ENCODE data around the gene PLXNC1.

Gene PLXNC1

DNA sequence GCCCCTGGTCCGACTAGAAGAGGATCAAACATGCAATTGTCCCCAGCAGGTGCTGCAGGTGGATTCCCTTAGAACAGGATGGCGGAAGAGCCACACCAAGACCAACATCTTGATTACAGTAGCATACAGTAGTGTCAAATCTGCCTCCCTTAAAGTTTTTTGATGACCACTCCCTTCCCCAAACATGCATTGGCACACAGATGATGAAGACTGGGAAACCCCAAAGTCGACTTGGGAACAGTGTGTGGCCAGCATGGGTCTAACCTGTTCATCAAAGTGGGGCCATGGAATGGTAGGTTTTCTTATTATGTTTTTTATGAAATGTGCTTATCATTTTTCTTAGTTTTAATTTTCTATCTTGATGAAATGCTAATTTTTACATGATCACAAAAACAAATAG is 8.8 kb downstream of the PLXNC1 start:
- no peak for DNase-seq (ENCODE audit: low read depth in 1 of 2, low spot score in 1 of 2)

GRCh38 chr12:94157981-94158411 is 9.6 kb downstream of the PLXNC1 start:
- DNase-seq (ENCODE audit: low read depth in 1 of 2, low spot score in 1 of 2) = no peak

DNA sequence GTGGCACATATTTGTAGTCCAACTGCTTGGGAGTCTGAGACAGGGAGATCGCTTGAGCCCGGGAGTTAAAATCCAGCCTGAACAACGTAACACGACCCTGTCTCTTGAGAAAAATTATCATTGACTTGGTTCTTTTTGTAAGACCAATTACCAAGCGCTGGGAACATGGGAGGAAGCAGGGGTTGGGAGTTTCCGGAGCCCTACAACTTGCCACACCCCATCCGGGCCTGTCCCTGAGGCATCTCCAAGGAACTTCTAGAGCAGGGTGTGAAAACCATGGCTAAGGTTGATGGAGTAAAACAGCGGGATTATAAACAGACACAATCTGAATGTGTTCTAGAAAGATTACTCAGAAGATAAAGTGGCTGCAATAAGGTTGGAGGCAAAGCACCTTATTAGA is 10.3 kb downstream of the PLXNC1 start:
- no peak for DNase-seq (ENCODE audit: low read depth in 1 of 2, low spot score in 1 of 2)

DNA sequence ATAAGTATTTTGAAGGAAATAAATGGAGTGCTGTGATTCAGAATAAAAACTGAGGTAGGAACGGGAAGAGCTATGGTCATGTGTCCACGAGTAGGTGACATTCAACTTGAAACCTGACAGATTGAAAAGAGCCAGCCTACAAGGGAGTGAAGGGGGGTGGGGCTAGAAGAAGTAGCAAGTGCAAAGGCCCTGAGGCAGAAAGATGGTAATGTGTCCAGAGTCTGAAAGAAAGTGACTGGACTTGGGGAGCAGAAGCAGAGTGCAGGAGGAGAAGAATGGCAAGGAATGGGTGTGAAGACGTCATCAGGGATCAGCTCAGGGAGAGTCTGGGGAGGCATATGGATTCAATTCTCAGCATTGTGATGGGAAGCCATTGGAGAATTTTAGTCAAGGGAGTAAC is 13.7 kb downstream of the PLXNC1 start:
- no peak for DNase-seq (ENCODE audit: low read depth in 1 of 2, low spot score in 1 of 2)

- DNase-seq (ENCODE audit: low read depth in 1 of 2, low spot score in 1 of 2) = no peak
Measured at GRCh38 chr12:94163850-94164249, 15.5 kb downstream of the PLXNC1 start.

- DNase-seq (ENCODE audit: low read depth in 1 of 2, low spot score in 1 of 2) = no peak
Measured at GRCh38 chr12:94165138-94165537, 16.8 kb downstream of the PLXNC1 start.

- no peak for DNase-seq (ENCODE audit: low read depth in 1 of 2, low spot score in 1 of 2)
Measured at GRCh38 chr12:94165670-94166364, 17.4 kb downstream of the PLXNC1 start.

DNA sequence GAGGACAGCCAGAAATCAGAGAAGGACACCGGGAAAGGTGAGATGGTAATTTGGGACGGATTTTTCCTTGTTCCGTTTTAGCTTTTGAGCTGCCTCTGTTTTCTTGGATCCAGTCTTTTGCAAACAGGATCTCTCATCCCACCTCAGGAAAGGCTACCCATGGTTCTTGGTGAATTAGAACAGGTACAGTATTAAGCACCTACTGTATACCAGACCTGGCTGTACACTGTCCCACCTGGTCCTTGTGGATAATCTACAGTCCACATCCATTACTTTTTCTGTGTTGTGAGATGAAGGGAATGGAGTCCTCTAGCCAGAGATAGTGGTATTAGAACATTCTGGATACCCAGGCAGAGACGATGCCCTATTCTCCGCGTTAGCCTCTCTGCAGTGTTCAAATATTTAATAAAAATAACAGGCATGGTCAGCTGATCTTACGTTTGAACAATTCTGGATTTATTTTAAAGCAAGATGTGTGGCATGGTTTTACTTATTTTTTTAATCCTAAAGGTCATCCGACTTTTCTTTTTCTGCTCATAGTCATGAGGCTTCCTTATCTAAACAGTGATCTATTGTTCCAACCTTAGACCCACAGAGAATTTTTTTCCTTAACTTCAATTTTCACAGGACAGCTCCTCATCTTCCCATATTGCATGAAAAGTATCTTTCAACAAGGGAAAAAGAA is 18.8 kb downstream of the PLXNC1 start:
- DNase-seq (ENCODE audit: low read depth in 1 of 2, low spot score in 1 of 2) = no peak

DNA sequence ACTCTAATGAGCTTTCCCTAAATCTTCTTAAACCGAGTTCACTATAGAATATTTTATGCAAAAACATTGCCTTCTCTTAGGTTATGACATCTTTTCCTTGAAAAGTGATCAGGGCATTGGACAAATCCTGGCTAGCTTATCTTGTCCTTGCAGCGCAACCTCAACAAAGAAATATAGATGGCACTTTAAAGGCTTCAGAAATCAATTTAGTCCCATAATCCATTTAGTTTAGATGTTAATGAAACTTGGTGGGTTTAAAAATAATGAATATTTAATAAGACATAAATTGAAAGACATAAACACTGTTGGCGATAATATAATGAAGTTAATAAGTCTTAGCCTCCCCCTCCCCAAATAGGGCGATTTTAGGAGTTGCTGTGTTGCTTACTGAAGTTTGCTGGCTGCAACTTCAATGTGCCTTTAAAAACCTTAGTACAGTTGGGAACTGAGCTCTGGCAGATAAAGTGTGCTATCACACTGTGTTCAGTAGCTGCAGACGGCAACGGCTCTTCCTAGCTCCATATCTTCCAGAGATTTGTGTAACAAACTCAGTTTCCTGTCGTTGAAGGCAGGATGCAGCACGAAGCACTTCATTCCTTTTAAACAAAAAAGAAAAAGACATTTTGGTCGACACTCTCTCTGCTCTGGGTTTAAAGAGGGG is 19.5 kb downstream of the PLXNC1 start:
- no peak for DNase-seq (ENCODE audit: low read depth in 1 of 2, low spot score in 1 of 2)

DNA sequence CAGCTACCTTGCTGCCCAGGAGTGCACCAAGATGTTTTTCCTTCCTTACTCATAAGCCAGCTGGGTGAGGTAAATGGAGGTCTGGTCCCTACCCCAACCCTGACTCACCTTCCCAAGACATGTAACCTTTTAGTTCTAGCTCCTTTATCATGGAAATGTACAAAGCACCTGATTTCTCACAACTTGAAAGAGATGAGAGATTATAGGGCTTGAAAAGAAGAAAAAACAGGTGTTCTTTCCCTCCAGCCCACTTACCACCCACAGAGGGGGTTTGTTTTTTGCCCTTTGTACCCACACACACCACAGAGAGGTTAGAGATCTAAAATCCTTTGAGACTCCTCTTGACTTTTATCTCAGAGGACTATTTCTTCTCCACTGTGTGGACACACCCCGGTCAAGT is 21.1 kb downstream of the PLXNC1 start:
- DNase-seq (ENCODE audit: low read depth in 1 of 2, low spot score in 1 of 2) = no peak

- DNase-seq (ENCODE audit: low read depth in 1 of 2, low spot score in 1 of 2) = no peak
Measured at GRCh38 chr12:94169966-94170689, 21.8 kb downstream of the PLXNC1 start.

GRCh38 chr12:94170690-94171594 is 22.6 kb downstream of the PLXNC1 start:
- no peak for DNase-seq (ENCODE audit: low read depth in 1 of 2, low spot score in 1 of 2)

DNA sequence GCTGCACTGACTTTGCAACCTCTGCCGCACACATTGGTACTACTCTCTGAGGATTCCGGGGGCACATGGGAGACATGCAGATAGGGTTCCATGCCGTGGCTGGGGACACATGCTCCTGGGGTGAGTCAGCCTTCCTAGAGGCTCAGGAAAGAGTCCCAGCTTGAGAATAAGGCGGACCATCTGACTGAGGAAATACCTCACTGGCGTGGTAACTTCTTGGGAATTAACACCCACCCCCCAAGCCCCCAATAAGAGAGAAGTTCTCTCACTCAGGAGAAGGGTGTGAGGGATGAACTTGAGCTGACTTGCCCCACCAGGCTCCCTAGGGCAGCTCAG is 23.2 kb downstream of the PLXNC1 start:
- no peak for DNase-seq (ENCODE audit: low read depth in 1 of 2, low spot score in 1 of 2)

GRCh38 chr12:94172031-94172430 is 23.7 kb downstream of the PLXNC1 start:
- peak in 1 of 2 donors; percentile 40 for DNase-seq (ENCODE audit: low read depth in 1 of 2, low spot score in 1 of 2)

- DNase-seq (ENCODE audit: low read depth in 1 of 2, low spot score in 1 of 2) = no peak
Measured at GRCh38 chr12:94172973-94173372, 24.6 kb downstream of the PLXNC1 start.

DNA sequence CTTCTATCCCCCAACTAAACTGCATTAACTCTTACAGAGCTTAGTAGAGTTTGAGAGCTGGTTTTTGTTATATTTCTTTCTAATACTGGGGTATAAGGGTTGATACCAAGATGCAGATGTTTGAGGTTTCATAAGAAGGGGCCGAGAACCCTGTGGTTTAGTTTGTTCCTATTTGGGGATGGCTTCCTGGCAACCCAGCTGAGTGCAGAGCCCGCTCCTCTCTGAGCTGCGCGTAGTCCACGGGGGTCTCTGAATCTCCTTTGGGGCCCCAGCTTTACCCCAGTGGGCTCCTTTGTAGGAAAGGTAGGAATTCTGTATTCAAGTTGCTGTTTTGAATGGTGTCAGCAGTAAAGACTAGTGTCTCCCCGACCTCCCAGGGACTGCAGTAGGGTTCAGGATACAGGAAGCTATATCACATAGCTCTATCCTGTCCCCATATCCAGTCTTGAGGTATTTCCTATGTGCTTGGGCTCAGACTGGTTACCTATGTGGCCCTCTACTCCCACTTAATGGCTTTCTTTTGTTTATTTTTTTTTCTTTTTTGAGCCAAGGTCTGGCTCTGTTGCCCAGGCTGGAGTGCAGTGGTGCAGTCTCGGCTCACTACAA is 25.4 kb downstream of the PLXNC1 start:
- DNase-seq (ENCODE audit: low read depth in 1 of 2, low spot score in 1 of 2) = no peak

DNA sequence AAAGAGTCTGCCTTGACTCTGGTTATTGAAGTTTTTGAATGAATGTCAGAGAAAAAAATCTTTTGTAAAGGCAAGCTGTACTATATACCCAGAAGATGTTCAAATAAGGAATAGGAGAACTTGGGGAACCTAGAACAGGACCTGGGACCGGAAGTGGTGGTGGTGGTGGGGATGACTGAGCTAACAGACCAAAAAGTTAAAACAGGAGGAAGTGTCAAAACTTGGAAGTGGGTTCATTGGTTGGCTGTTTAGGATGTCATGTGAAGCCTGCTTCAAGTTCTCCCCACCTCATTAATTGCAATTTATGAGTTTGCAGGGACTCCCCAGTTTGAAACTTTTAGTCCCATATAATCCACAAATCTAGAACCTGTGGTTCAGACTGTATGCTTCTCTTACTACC is 26.2 kb downstream of the PLXNC1 start:
- DNase-seq (ENCODE audit: low read depth in 1 of 2, low spot score in 1 of 2) = no peak

DNA sequence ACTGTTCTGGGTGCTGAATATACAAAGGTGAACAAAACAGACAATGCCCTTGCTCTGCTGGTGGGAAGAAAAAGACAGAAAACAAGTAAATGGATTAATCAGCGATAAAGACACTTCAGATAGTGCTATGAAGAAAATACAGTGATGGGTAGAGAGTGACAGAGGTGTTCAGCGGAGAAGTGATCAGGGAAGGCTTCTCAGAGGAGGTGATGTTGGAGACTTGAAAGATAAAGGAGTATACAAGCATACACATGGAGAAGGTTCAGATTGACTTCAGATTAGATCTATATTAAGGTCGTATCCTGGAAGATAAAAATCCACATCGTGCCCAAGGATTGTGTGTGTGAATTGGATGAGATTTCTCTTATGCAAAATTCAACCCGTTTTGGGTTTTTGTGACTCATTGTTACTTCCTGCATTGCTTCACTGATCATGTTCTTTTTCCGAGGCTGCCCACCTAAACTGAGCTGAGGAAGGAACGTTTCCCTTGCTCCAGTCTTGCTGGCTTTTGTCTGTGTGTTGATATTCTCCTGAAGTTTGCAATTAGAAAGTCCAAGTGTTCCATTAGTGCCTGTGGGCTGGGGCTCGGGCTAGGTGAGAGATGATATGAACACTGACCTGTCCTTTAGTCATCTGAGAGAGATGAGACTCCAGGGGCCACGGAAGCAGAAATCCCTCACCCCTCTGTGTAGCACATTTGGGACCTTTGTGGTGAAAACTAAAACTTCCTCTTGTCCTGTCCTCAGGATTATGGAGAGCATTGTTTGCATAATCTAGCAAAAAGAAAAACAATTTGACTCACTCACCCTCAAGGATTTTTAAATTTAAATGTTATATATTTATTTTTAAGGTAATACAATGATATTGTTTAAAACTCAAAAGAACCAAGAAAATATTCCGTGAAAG is 27.6 kb downstream of the PLXNC1 start:
- no peak for DNase-seq (ENCODE audit: low read depth in 1 of 2, low spot score in 1 of 2)

DNA sequence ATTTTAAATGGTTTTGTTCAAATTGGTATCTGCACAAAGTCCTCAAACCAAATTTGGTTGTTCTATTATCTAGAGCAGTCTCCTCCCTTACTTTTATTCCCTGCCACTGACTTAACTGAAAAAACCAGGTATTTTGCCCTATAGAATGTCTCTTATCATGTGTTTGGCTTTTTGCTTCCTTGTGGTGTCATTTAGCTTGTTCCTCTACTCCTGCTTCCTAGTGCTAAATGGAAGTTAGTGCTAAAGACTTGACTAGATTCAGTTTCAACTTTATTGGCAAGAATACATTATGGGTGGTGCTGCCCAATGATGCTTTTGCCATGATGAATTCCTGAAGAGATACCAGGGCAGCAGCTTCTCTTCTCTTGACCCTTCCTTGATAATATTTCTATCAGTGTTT is 29.7 kb downstream of the PLXNC1 start:
- no peak for DNase-seq (ENCODE audit: low read depth in 1 of 2, low spot score in 1 of 2)

All from activated CD4-positive, alpha-beta T cell treated with anti-CD3 and anti-CD28 coated beads, Interleukin-2, amount 50 U/mL, for 24 hours (primary cell).